A549 (cell line): ENCODE measurements around the gene CEACAM4. TPM values are rescaled to one million over a fixed set of nuclear protein-coding genes. Genes with fewer than 3 reads are reported as not detected.

Experiments used
- ATAC-seq, 2 experiments: fragments of 200-7000 bp in 1 of 2; fragments of >200 bp in 1 of 2; cut with Nextera tagmentation in 1 of 2; cut with Tn5 transposase in 1 of 2; 3 replicates each; pipeline versions ENCODE4 v1.8.0 to v1.9.1; 2018 to 2020; ENCODE audit warnings: mild to moderate bottlenecking in 1 of 2, moderate library complexity in 1 of 2
- CTCF ChIA-PET: fragments of 300-600 bp; sonication (Branson Sonifier 250); formaldehyde crosslinking; extraction: SDS; loops from one replicate; lab custom pipeline; 2021; ENCODE audit warnings: antibody characterized with exemption, inconsistent platforms; lab: Yijun Ruan, JAX
- POLR2A ChIA-PET: fragments of 350-600 bp; formaldehyde crosslinking; extraction: SDS; loops from one replicate; lab custom pipeline; 2021; ENCODE audit warnings: antibody characterized with exemption, inconsistent platforms; lab: Yijun Ruan, JAX
- DNase-seq, 2 experiments: peaks; one replicate each; pipeline versions ENCODE4 v3.0.0 to v3.0.0-alpha.2; 2011 to 2016; ENCODE audit warnings: low read depth in 1 of 2, low spot score in 1 of 2
- FAIRE-seq: peaks from 2 replicates; lab custom pipeline; 2011; peaks lifted over from hg19 to GRCh38; lab: Jason Lieb, UNC
- H3K27ac ChIP-seq, 2 experiments: fragments of >200 bp; sonication (Bioruptor Twin); formaldehyde crosslinking; 3 replicates each; pipeline ENCODE4 v1.5.1; 2016 to 2017
- H3K4me1 ChIP-seq: fragments of >200 bp; sonication (Bioruptor Twin); formaldehyde crosslinking; 3 replicates; pipeline ENCODE4 v1.6.1; 2016
- H3K4me2 ChIP-seq: fragments of >200 bp; sonication (Bioruptor Twin); formaldehyde crosslinking; 3 replicates; pipeline ENCODE4 v1.6.1; 2016
- H3K4me3 ChIP-seq: fragments of >200 bp; sonication (Bioruptor Twin); formaldehyde crosslinking; 3 replicates; pipeline ENCODE4 v1.5.1; 2016
- H3K9me3 ChIP-seq: fragments of >200 bp; sonication (Bioruptor Twin); formaldehyde crosslinking; 3 replicates; pipeline ENCODE4 v1.6.1; 2016
- CBX8 ChIP-seq: fragments of 200-600 bp; sonication (generic); IDR thresholded peaks from 2 replicates; pipeline ENCODE4 v1.6.1; 2016
- CHD2 ChIP-seq: fragments of 150-350 bp; IDR thresholded peaks from 2 replicates; pipeline ENCODE4 v1.6.1; 2014; ENCODE audit warnings: low read length; ENCODE audit not compliant: partially characterized antibody
- EP300 ChIP-seq, 2 experiments: fragments of >200 bp; sonication (Bioruptor Twin); formaldehyde crosslinking; IDR thresholded peaks; 2 replicates in 1 of 2; 3 replicates in 1 of 2; pipeline ENCODE4 v1.6.1; 2016 to 2017
- ESRRA ChIP-seq: fragments of 150-350 bp; IDR thresholded peaks from 2 replicates; pipeline ENCODE4 v1.6.1; 2014; ENCODE audit warnings: mild to moderate bottlenecking, low read length, borderline replicate concordance
- FOSL2 ChIP-seq, 2 experiments: fragments of 450-650 bp in 1 of 2; fragments of >200 bp in 1 of 2; sonication (Bioruptor Twin) in 1 of 2; formaldehyde crosslinking; IDR thresholded peaks; 2 replicates each; pipeline versions ENCODE4 v1.5.0 to v1.6.1; 2016 to 2020; ENCODE audit warnings: mild to moderate bottlenecking in 1 of 2, moderate library complexity in 1 of 2
- HDAC2 ChIP-seq: fragments of 200-600 bp; sonication (generic); IDR thresholded peaks from 2 replicates; pipeline ENCODE4 v1.6.1; 2016
- HOXA7 ChIP-seq: fragments of 250-450 bp; sonication (Bioruptor Pico); IDR thresholded peaks from 2 replicates; pipeline ENCODE4 v1.5.0; 2020; ENCODE audit warnings: mild to moderate bottlenecking, moderate library complexity
- HOXB5 ChIP-seq: fragments of 250-450 bp; sonication (Bioruptor Pico); IDR thresholded peaks from 2 replicates; pipeline ENCODE4 v1.5.0; 2020; ENCODE audit warnings: mild to moderate bottlenecking, moderate library complexity
- JUN ChIP-seq, 2 experiments: fragments of >200 bp; sonication (Bioruptor Twin); formaldehyde crosslinking; IDR thresholded peaks; 2 replicates in 1 of 2; 3 replicates in 1 of 2; pipeline ENCODE4 v1.6.1; 2016 to 2017
- KDM1A ChIP-seq: fragments of 200-600 bp; sonication (generic); IDR thresholded peaks from 2 replicates; pipeline ENCODE4 v1.6.1; 2016; ENCODE audit warnings: low read depth, mild to moderate bottlenecking
- MYC ChIP-seq: IDR thresholded peaks from 2 replicates; pipeline ENCODE4 v1.6.1; 2012; ENCODE audit warnings: mild to moderate bottlenecking, inconsistent platforms, low read length, improper control_type of control experiment, borderline replicate concordance
- NFE2L2 ChIP-seq: fragments of 150-350 bp; conservative IDR thresholded peaks from 2 replicates; pipeline ENCODE4 v1.6.1; 2014; ENCODE audit warnings: low read length
- NR3C1 ChIP-seq: fragments of >200 bp; sonication (Bioruptor Twin); formaldehyde crosslinking; IDR thresholded peaks from 3 replicates; pipeline ENCODE4 v1.6.1; 2017
- PHF8 ChIP-seq: fragments of 200-600 bp; sonication (generic); IDR thresholded peaks from 2 replicates; pipeline ENCODE4 v1.6.1; 2016; ENCODE audit warnings: low read depth, mild to moderate bottlenecking, antibody characterized with exemption, moderate library complexity, borderline replicate concordance
- POLR2AphosphoS2 ChIP-seq: conservative IDR thresholded peaks from 2 replicates; pipeline ENCODE4 v1.6.1; 2012; ENCODE audit warnings: low read length, improper control_type of control experiment, inconsistent platforms
- RARB ChIP-seq: fragments of 250-450 bp; sonication (Bioruptor Pico); IDR thresholded peaks from 2 replicates; pipeline ENCODE4 v1.8.0; 2021; ENCODE audit warnings: mild to moderate bottlenecking, moderate library complexity
- RCOR1 ChIP-seq: fragments of 150-350 bp; IDR thresholded peaks from 2 replicates; pipeline ENCODE4 v1.6.1; 2014; ENCODE audit warnings: antibody characterized with exemption, low read length, low read depth
- SMC3 ChIP-seq: fragments of >200 bp; sonication (Bioruptor Twin); formaldehyde crosslinking; IDR thresholded peaks from 3 replicates; pipeline ENCODE4 v1.6.1; 2018; ENCODE audit warnings: inconsistent platforms
- ZC3H11A ChIP-seq: fragments of 450-650 bp; IDR thresholded peaks from 2 replicates; pipeline ENCODE4 v1.6.1; 2014; ENCODE audit warnings: antibody characterized with exemption, mild to moderate bottlenecking
- ZFP36 ChIP-seq: fragments of 450-650 bp; IDR thresholded peaks from 2 replicates; pipeline ENCODE4 v1.6.1; 2014; ENCODE audit warnings: borderline replicate concordance; ENCODE audit not compliant: partially characterized antibody
- ZSCAN20 ChIP-seq: fragments of 250-450 bp; sonication (Bioruptor Pico); IDR thresholded peaks from 2 replicates; pipeline ENCODE4 v1.8.0; 2022; ENCODE audit warnings: mild to moderate bottlenecking, moderate library complexity
- WGBS: methylation state at CpG from one replicate; pipeline ENCODE4 v1.1.6; 2017; ENCODE audit errors: missing lambda C conversion rate; 5-methylcytosine and 5-hydroxymethylcytosine counted together
- polyA plus RNA-seq, 4 experiments: library from polyadenylated mRNA; depleted of rRNA in 3 of 4; stranded (reverse); fragments of >200 nt; fragmentation: RNase III in 1 of 4; extraction: RNeasy Plus Mini Kit Qiagen cat#74134 plus additional on column Dnase treatment in 1 of 4; gene quantifications; 2 replicates in 3 of 4; 3 replicates in 1 of 4; pipeline ENCODE4 v1.2.3, GENCODE V29; 2011 to 2017
- TF ChIP-seq, protein P1 (sequence below): IDR thresholded peaks from 2 replicates; pipeline ENCODE4 v1.6.1; 2012
- TF ChIP-seq, protein P2 (sequence below): fragments of >200 bp; sonication (Bioruptor Twin); formaldehyde crosslinking; IDR thresholded peaks from 3 replicates; pipeline ENCODE4 v1.5.1; 2016
- TF ChIP-seq, protein P3 (sequence below): IDR thresholded peaks from 2 replicates; pipeline ENCODE4 v1.6.1; 2012; ENCODE audit warnings: low read depth, borderline replicate concordance
- TF ChIP-seq, protein P4 (sequence below): fragments of >200 bp; sonication (Bioruptor Twin); formaldehyde crosslinking; IDR thresholded peaks from 3 replicates; pipeline ENCODE4 v1.6.1; 2016

The CEACAM4 gene
- polyA plus RNA-seq, 2 of the 4 experiments (the other 2 are of a cell fraction): not detected

DNA sequence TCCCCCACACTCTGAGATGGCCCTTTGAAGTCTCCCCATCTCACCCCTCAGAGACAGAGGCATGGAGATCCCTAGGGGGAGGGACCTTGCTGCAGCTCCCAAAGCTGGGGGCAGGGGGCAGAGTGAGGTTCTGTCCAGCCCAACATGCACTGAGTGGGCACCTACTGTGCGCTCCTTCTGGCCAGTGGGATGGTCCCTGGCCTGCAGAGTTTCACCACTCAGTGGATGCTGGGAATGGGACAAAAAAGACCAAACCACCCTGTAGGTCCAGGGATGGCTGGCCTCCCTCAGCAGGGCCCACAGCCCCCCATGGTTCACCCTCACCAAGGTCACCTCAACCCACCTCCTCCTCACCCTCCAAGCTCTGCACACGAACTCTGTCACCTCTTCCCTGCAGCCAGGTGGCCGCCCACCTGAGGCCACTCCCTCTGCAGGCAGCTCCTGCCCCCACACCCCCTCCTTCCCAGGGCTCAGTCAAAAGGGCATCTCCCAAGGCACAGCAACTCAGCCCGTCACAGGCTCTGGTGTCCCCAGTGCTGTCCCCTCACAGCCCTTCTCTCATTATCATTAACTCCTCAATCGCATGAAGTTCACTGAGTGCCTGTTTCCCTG, 34.8 kb downstream of the CEACAM4 start:
- Histone ChIP-seq H3K9me3 (0 out of 3 replicates have a peak, but pooled peaks cover 3% of the 10 kb centered on the region), H3K4me3 (no peak overlapping the region), H3K4me2 (no peak overlapping the region), H3K4me1 (no peaks in the 10 kb centered on the region), H3K27ac (no peak overlapping the region)
- ATAC-seq: no peak
- no peak for TF ChIP-seq CBX8
- TF ChIP-seq ZC3H11A: no peak
- TF ChIP-seq ZSCAN20: no peak
- no peak for TF ChIP-seq HOXA7
- TF ChIP-seq HOXB5 (CRISPR knock-in tag): no peak
- TF ChIP-seq FOSL2 (IDR thresholded peaks at IDR 0.05): no peak
- no peak for TF ChIP-seq FOSL2 (CRISPR knock-in tag; IDR thresholded peaks at IDR 0.05)
- TF ChIP-seq ZFP36: no peak
- TF ChIP-seq, protein P1, sequence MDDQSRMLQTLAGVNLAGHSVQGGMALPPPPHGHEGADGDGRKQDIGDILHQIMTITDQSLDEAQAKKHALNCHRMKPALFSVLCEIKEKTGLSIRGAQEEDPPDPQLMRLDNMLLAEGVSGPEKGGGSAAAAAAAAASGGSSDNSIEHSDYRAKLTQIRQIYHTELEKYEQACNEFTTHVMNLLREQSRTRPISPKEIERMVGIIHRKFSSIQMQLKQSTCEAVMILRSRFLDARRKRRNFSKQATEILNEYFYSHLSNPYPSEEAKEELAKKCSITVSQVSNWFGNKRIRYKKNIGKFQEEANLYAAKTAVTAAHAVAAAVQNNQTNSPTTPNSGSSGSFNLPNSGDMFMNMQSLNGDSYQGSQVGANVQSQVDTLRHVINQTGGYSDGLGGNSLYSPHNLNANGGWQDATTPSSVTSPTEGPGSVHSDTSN: no peak
- no peak for TF ChIP-seq MYC
- 8% methylated on average over 5 of the region's 5 CpGs for WGBS
- DNase-seq: no peak
- ChIA-PET CTCF (interaction anchor here (2.0 to 46.4 kb wide), 4 partner anchors 4 to 144 kb away, joined by 6 to 1153 read pairs (median 635); partner anchors contain the start of gene CEACAM21), POLR2A (interaction anchor here (0.7 kb wide), 1 partner anchor 153 kb away, joined by 3 read pairs; no protein-coding TSS in a partner anchor)
- no peak for FAIRE-seq

DNA sequence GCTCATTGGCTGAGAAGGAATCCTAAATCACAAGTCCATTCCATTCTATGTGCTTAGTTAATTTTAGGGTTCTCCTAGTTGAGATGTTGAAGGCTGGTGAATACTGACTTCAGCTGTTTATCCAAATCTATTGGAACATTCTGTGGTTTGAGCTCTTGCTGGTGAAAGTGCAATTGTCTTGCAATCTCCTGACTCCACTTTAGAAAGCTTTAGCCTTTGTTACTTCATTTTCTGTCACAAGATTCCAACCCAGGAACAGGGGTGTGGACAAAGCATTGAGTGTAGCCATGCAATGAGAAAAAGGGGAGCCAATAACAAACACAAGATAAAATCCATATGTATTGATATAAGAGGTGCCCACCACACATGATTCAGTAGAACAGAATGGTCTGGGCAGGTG, 35.9 kb downstream of the CEACAM4 start:
- no peak overlapping the region for H3K4me2 ChIP-seq
- 0 out of 3 replicates have a peak, but pooled peaks cover 3% of the 10 kb centered on the region for H3K9me3 ChIP-seq
- POLR2A ChIA-PET: no interaction called here
- ATAC-seq (no peak), DNase-seq (no peak), FAIRE-seq (peak; percentile 87)
- H3K4me1 ChIP-seq: no peaks in the 10 kb centered on the region
- TF ChIP-seq ZFP36 (no peak), SMC3 (no peak), KDM1A (no peak), HOXB5 (CRISPR knock-in tag) (no peak), ESRRA (no peak), POLR2AphosphoS2 (no peak), NFE2L2 (no peak), RARB (CRISPR knock-in tag) (no peak), MYC (no peak), NR3C1 (no peak)
- TF ChIP-seq, protein P2, sequence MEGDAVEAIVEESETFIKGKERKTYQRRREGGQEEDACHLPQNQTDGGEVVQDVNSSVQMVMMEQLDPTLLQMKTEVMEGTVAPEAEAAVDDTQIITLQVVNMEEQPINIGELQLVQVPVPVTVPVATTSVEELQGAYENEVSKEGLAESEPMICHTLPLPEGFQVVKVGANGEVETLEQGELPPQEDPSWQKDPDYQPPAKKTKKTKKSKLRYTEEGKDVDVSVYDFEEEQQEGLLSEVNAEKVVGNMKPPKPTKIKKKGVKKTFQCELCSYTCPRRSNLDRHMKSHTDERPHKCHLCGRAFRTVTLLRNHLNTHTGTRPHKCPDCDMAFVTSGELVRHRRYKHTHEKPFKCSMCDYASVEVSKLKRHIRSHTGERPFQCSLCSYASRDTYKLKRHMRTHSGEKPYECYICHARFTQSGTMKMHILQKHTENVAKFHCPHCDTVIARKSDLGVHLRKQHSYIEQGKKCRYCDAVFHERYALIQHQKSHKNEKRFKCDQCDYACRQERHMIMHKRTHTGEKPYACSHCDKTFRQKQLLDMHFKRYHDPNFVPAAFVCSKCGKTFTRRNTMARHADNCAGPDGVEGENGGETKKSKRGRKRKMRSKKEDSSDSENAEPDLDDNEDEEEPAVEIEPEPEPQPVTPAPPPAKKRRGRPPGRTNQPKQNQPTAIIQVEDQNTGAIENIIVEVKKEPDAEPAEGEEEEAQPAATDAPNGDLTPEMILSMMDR: no peak
- TF ChIP-seq, protein P3, sequence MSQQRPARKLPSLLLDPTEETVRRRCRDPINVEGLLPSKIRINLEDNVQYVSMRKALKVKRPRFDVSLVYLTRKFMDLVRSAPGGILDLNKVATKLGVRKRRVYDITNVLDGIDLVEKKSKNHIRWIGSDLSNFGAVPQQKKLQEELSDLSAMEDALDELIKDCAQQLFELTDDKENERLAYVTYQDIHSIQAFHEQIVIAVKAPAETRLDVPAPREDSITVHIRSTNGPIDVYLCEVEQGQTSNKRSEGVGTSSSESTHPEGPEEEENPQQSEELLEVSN: no peak
- CTCF ChIA-PET: interaction anchor here (0.9 to 46.4 kb wide), 6 partner anchors 3 to 139 kb away, joined by 3 to 1358 read pairs (median 584); partner anchors contain the start of gene CEACAM21
- H3K4me3 ChIP-seq: no peak overlapping the region
- H3K27ac ChIP-seq: no peak overlapping the region

DNA sequence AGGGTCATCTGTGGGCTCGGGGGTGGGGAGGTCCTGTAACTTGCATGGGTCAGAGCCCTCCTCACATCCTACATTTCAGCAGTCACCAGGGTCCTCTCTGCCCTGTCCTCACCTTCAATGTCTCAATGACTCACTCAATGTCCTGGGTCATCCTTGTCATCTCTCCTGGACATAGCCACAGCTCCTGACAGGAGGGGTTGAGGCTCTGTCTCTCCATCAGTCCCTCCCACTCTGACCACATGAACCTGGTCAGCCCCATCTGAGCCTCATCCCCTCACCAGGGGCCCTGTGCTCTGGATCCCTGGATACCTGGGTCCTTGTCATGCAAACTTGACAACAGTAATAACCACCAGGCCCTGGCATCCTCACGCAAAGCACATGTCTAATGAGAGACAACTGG, 37.5 kb downstream of the CEACAM4 start:
- ATAC-seq (no peak), DNase-seq (no peak), FAIRE-seq (no peak)
- Histone ChIP-seq H3K27ac (no peak overlapping the region), H3K4me2 (no peak overlapping the region), H3K4me3 (no peak overlapping the region), H3K4me1 (no peaks in the 10 kb centered on the region), H3K9me3 (0 out of 3 replicates have a peak, but pooled peaks cover 3% of the 10 kb centered on the region)
- TF ChIP-seq HDAC2 (no peak), EP300 (IDR thresholded peaks at IDR 0.05) (no peak), CBX8 (no peak), NR3C1 (no peak), CHD2 (no peak), RCOR1 (no peak), PHF8 (no peak), NFE2L2 (no peak), JUN (IDR thresholded peaks at IDR 0.05) (no peak)
- TF ChIP-seq, protein P4, sequence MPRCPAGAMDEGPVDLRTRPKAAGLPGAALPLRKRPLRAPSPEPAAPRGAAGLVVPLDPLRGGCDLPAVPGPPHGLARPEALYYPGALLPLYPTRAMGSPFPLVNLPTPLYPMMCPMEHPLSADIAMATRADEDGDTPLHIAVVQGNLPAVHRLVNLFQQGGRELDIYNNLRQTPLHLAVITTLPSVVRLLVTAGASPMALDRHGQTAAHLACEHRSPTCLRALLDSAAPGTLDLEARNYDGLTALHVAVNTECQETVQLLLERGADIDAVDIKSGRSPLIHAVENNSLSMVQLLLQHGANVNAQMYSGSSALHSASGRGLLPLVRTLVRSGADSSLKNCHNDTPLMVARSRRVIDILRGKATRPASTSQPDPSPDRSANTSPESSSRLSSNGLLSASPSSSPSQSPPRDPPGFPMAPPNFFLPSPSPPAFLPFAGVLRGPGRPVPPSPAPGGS: no peak
- ChIA-PET POLR2A (no interaction called here), CTCF (interaction anchor here (0.8 to 46.4 kb wide), 7 partner anchors 1 to 164 kb away, joined by 3 to 1358 read pairs (median 16); partner anchors contain the start of genes CEACAM21 and DMAC2)
- 30% methylated on average over 2 of the region's 2 CpGs for WGBS
